A549 (cell line): Measurements from ENCODE around the gene SNRPE. TPM values are rescaled to one million over a fixed set of nuclear protein-coding genes. Genes with fewer than 3 reads are reported as not detected.

ENCODE experiments used
- ATAC-seq, 2 experiments: fragments of 200-7000 bp in 1 of 2; fragments of >200 bp in 1 of 2; cut with Nextera tagmentation in 1 of 2; cut with Tn5 transposase in 1 of 2; 3 replicates each; pipeline versions ENCODE4 v1.8.0 to v1.9.1; 2018 to 2020; ENCODE audit warnings: mild to moderate bottlenecking in 1 of 2, moderate library complexity in 1 of 2
- CTCF ChIA-PET: fragments of 300-600 bp; sonication (Branson Sonifier 250); formaldehyde crosslinking; extraction: SDS; loops from one replicate; lab custom pipeline; 2021; ENCODE audit warnings: antibody characterized with exemption, inconsistent platforms; lab: Yijun Ruan, JAX
- POLR2A ChIA-PET: fragments of 350-600 bp; formaldehyde crosslinking; extraction: SDS; loops from one replicate; lab custom pipeline; 2021; ENCODE audit warnings: antibody characterized with exemption, inconsistent platforms; lab: Yijun Ruan, JAX
- DNase-seq, 2 experiments: peaks; one replicate each; pipeline versions ENCODE4 v3.0.0 to v3.0.0-alpha.2; 2011 to 2016; ENCODE audit warnings: low read depth in 1 of 2, low spot score in 1 of 2
- FAIRE-seq: peaks from 2 replicates; lab custom pipeline; 2011; peaks lifted over from hg19 to GRCh38; lab: Jason Lieb, UNC
- H3K27ac ChIP-seq, 2 experiments: fragments of >200 bp; sonication (Bioruptor Twin); formaldehyde crosslinking; 3 replicates each; pipeline ENCODE4 v1.5.1; 2016 to 2017
- H3K4me1 ChIP-seq: fragments of >200 bp; sonication (Bioruptor Twin); formaldehyde crosslinking; 3 replicates; pipeline ENCODE4 v1.6.1; 2016
- H3K4me2 ChIP-seq: fragments of >200 bp; sonication (Bioruptor Twin); formaldehyde crosslinking; 3 replicates; pipeline ENCODE4 v1.6.1; 2016
- H3K4me3 ChIP-seq: fragments of >200 bp; sonication (Bioruptor Twin); formaldehyde crosslinking; 3 replicates; pipeline ENCODE4 v1.5.1; 2016
- H3K9me3 ChIP-seq: fragments of >200 bp; sonication (Bioruptor Twin); formaldehyde crosslinking; 3 replicates; pipeline ENCODE4 v1.6.1; 2016
- BHLHE40 ChIP-seq: IDR thresholded peaks from 2 replicates; pipeline ENCODE4 v1.6.1; 2012; ENCODE audit warnings: low read depth, low read length, inconsistent platforms
- CEBPB ChIP-seq, 2 experiments: fragments of >200 bp in 1 of 2; sonication (Bioruptor Twin) in 1 of 2; formaldehyde crosslinking in 1 of 2; IDR thresholded peaks; 2 replicates each; pipeline ENCODE4 v1.6.1; 2012 to 2016
- EP300 ChIP-seq, 2 experiments: fragments of >200 bp; sonication (Bioruptor Twin); formaldehyde crosslinking; IDR thresholded peaks; 2 replicates in 1 of 2; 3 replicates in 1 of 2; pipeline ENCODE4 v1.6.1; 2016 to 2017
- FOSL2 ChIP-seq, 2 experiments: fragments of 450-650 bp in 1 of 2; fragments of >200 bp in 1 of 2; sonication (Bioruptor Twin) in 1 of 2; formaldehyde crosslinking; IDR thresholded peaks; 2 replicates each; pipeline versions ENCODE4 v1.5.0 to v1.6.1; 2016 to 2020; ENCODE audit warnings: mild to moderate bottlenecking in 1 of 2, moderate library complexity in 1 of 2
- GATA3 ChIP-seq: IDR thresholded peaks from 2 replicates; pipeline ENCODE4 v1.6.1; 2012; ENCODE audit warnings: borderline replicate concordance
- HDAC2 ChIP-seq: fragments of 200-600 bp; sonication (generic); IDR thresholded peaks from 2 replicates; pipeline ENCODE4 v1.6.1; 2016
- HEYL ChIP-seq: fragments of 250-450 bp; sonication (Bioruptor Pico); IDR thresholded peaks from 2 replicates; pipeline ENCODE4 v1.8.0; 2021; ENCODE audit warnings: mild to moderate bottlenecking, moderate library complexity
- HOXB13 ChIP-seq: fragments of 250-450 bp; sonication (Bioruptor Pico); IDR thresholded peaks from 2 replicates; pipeline ENCODE4 v1.5.0; 2020; ENCODE audit warnings: low read depth, mild to moderate bottlenecking, moderate library complexity
- JUN ChIP-seq, 2 experiments: fragments of >200 bp; sonication (Bioruptor Twin); formaldehyde crosslinking; IDR thresholded peaks; 2 replicates in 1 of 2; 3 replicates in 1 of 2; pipeline ENCODE4 v1.6.1; 2016 to 2017
- JUNB ChIP-seq: fragments of >200 bp; sonication (Bioruptor Twin); formaldehyde crosslinking; IDR thresholded peaks from 2 replicates; pipeline ENCODE4 v1.6.1; 2016
- KDM5A ChIP-seq: fragments of 200-600 bp; sonication (generic); IDR thresholded peaks from 2 replicates; pipeline ENCODE4 v1.6.1; 2016; ENCODE audit warnings: antibody characterized with exemption, mild to moderate bottlenecking
- MAFK ChIP-seq: fragments of 450-650 bp; IDR thresholded peaks from 2 replicates; pipeline ENCODE4 v1.6.1; 2014; ENCODE audit not compliant: partially characterized antibody
- MYC ChIP-seq: IDR thresholded peaks from 2 replicates; pipeline ENCODE4 v1.6.1; 2012; ENCODE audit warnings: mild to moderate bottlenecking, inconsistent platforms, low read length, improper control_type of control experiment, borderline replicate concordance
- NR3C1 ChIP-seq: fragments of >200 bp; sonication (Bioruptor Twin); formaldehyde crosslinking; IDR thresholded peaks from 3 replicates; pipeline ENCODE4 v1.6.1; 2017
- POLR2A ChIP-seq: IDR thresholded peaks from 2 replicates; pipeline ENCODE4 v1.6.1; 2012; ENCODE audit warnings: mild to moderate bottlenecking, low read length
- POLR2AphosphoS2 ChIP-seq: conservative IDR thresholded peaks from 2 replicates; pipeline ENCODE4 v1.6.1; 2012; ENCODE audit warnings: low read length, improper control_type of control experiment, inconsistent platforms
- RAD21 ChIP-seq, 2 experiments: fragments of >200 bp in 1 of 2; sonication (Bioruptor Twin) in 1 of 2; formaldehyde crosslinking in 1 of 2; IDR thresholded peaks in 1 of 2; conservative IDR thresholded peaks in 1 of 2; 2 replicates in 1 of 2; 3 replicates in 1 of 2; pipeline ENCODE4 v1.6.1; 2012 to 2018; ENCODE audit warnings: inconsistent platforms in 1 of 2
- RFX5 ChIP-seq: fragments of 450-650 bp; IDR thresholded peaks from 2 replicates; pipeline ENCODE4 v1.7.1; 2014; ENCODE audit warnings: antibody characterized with exemption, mild to moderate bottlenecking, moderate library complexity
- RNF2 ChIP-seq: fragments of 200-600 bp; sonication (generic); IDR thresholded peaks from 2 replicates; pipeline ENCODE4 v1.6.1; 2016; ENCODE audit warnings: low read depth, mild to moderate bottlenecking, antibody characterized with exemption, moderate library complexity, borderline replicate concordance
- TFCP2L1 ChIP-seq: fragments of 250-450 bp; sonication (Bioruptor Pico); IDR thresholded peaks from 2 replicates; pipeline ENCODE4 v1.5.0; 2021; ENCODE audit warnings: mild to moderate bottlenecking
- ZC3H11A ChIP-seq: fragments of 450-650 bp; IDR thresholded peaks from 2 replicates; pipeline ENCODE4 v1.6.1; 2014; ENCODE audit warnings: antibody characterized with exemption, mild to moderate bottlenecking
- WGBS: methylation state at CpG from one replicate; pipeline ENCODE4 v1.1.6; 2017; ENCODE audit errors: missing lambda C conversion rate; 5-methylcytosine and 5-hydroxymethylcytosine counted together
- polyA plus RNA-seq, 4 experiments: library from polyadenylated mRNA; depleted of rRNA in 3 of 4; stranded (reverse); fragments of >200 nt; fragmentation: RNase III in 1 of 4; extraction: RNeasy Plus Mini Kit Qiagen cat#74134 plus additional on column Dnase treatment in 1 of 4; gene quantifications; 2 replicates in 3 of 4; 3 replicates in 1 of 4; pipeline ENCODE4 v1.2.3, GENCODE V29; 2011 to 2017
- TF ChIP-seq, protein P1 (sequence below): fragments of >200 bp; sonication (Bioruptor Twin); formaldehyde crosslinking; IDR thresholded peaks from 3 replicates; pipeline ENCODE4 v1.5.1; 2016
- TF ChIP-seq, protein P2 (sequence below): fragments of 450-650 bp; IDR thresholded peaks from 2 replicates; pipeline ENCODE4 v1.6.1; 2014; ENCODE audit warnings: antibody characterized with exemption

Gene SNRPE
- polyA plus RNA-seq, 2 of the 4 experiments (the other 2 are of a cell fraction) = 371 to 414 TPM

DNA sequence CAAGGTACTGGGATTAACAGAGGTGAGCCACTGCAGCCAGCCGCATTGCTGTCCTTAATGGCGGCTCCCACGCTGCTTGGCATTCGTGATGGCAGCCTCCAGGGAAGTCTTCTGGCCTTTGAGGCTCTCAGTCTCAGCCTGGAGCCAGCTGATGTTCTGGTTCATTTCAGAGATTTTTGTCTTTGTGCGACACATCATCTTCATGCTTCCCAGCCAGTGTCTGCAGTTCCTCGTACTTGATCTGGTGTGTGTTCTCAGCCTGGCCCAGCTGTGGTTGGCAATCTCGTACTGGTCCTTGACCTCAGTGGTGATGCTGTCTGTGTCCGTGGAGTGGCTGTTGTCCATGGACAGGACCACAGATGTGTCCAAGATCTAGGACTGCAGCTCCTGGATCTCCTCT lies 11.7 kb downstream of the SNRPE start:
- POLR2A ChIA-PET = interaction anchor here (1.1 to 4.7 kb wide), 2 partner anchors 200 to 256 kb away, joined by 3 to 40 read pairs; partner anchors contain the start of gene SOX13
- TF ChIP-seq JUN (IDR thresholded peaks at IDR 0.05) (no peak), MYC (no peak), BHLHE40 (no peak), ZC3H11A (no peak), EP300 (IDR thresholded peaks at IDR 0.05) (no peak), HEYL (CRISPR knock-in tag) (no peak), RAD21 (conservative IDR thresholded peaks at IDR 0.05 in 1 of 2, IDR thresholded peaks at IDR 0.05 in 1 of 2) (no peak), HDAC2 (no peak)

DNA sequence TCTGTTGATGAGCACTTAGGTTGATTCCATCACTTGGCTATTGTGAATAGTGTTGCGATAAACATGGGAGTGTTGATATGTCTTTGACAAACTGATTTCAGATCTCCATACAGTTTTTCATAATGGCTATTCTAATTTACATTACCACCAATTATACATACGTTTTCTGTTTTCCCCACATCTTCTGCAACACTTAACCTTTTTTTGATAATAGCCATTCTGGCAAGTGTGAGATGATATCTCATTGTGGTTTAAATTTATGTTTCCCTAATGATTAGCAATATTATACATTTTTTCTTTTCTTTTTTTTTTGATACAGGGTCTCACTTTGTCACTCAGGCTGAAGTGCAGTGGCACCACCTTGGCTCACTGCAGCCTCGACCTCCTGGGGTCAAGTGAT lies 17.0 kb downstream of the SNRPE start:
- no peaks in the 10 kb centered on the region for H3K4me1 ChIP-seq

More for the DNA sequence above, 11.7 kb downstream of the SNRPE start:
- FAIRE-seq = no peak
- Histone ChIP-seq H3K4me2 (no peak overlapping the region), H3K4me3 (no peak overlapping the region), H3K4me1 (peaks cover 6% of the 10 kb centered on the region; the same call in 2 of the 3 replicates), H3K27ac (no peak overlapping the region), H3K9me3 (no peaks in the 10 kb centered on the region)
- WGBS = 86% methylated on average over 8 of the region's 8 CpGs
- DNase-seq = no peak
- ATAC-seq = no peak
- CTCF ChIA-PET = interaction anchor here (0.5 to 19.4 kb wide), 10 partner anchors 11 to 253 kb away, joined by 3 to 757 read pairs (median 9); partner anchors contain the start of gene SOX13

DNA sequence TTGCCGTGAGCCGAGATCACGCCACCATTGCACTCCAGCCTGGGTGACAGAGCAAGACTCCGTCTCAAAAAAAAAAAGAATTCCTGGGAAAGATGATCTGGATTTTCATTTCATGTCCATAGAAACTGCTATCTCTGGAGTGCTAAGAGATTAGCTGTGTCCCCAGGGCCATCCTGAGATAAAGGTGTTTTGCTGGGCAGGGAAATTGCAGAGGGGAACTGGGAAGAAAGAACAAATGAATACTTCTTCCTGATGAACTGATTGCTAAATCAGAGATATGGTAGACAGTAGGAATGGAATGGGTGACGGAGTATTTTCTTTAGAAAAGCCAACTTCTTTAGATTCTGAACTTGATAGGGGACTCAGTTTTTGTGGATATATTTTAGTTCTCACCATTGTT lies 19.2 kb downstream of the SNRPE start:
- ChIA-PET POLR2A (interaction anchor here (1.3 kb wide), 1 partner anchor 8 kb away, joined by 3 read pairs; no protein-coding TSS in a partner anchor), CTCF (interaction anchor here (1.1 to 6.9 kb wide), 2 partner anchors 10 to 247 kb away, joined by 4 to 42 read pairs; no protein-coding TSS in a partner anchor)
- no peak overlapping the region for H3K4me3 ChIP-seq
- no peaks in the 10 kb centered on the region for H3K9me3 ChIP-seq
- no peaks in the 10 kb centered on the region for H3K4me1 ChIP-seq
- no peak for TF ChIP-seq NR3C1
- no peak for TF ChIP-seq GATA3
- no peak for TF ChIP-seq MYC
- TF ChIP-seq KDM5A = no peak
- no peak for TF ChIP-seq RNF2
- TF ChIP-seq JUNB = no peak
- TF ChIP-seq TFCP2L1 (CRISPR knock-in tag) = no peak
- TF ChIP-seq HOXB13 (CRISPR knock-in tag) = no peak
- no peak for TF ChIP-seq POLR2A
- DNase-seq = no peak
- no peak for FAIRE-seq
- 99% methylated on average over 5 of the region's 5 CpGs for WGBS
- no peak overlapping the region for H3K4me2 ChIP-seq
- no peak overlapping the region for H3K27ac ChIP-seq
- no peak for ATAC-seq

More for the DNA sequence above, 17.0 kb downstream of the SNRPE start:
- no peak overlapping the region for H3K27ac ChIP-seq
- ATAC-seq = no peak
- no peak overlapping the region for H3K4me2 ChIP-seq
- H3K4me3 ChIP-seq = no peak overlapping the region
- no peak for FAIRE-seq
- 77% methylated on average over 3 of the region's 3 CpGs for WGBS
- POLR2A ChIA-PET = no interaction called here
- TF ChIP-seq RFX5 = no peak
- no peak for TF ChIP-seq POLR2AphosphoS2
- TF ChIP-seq, protein P1, sequence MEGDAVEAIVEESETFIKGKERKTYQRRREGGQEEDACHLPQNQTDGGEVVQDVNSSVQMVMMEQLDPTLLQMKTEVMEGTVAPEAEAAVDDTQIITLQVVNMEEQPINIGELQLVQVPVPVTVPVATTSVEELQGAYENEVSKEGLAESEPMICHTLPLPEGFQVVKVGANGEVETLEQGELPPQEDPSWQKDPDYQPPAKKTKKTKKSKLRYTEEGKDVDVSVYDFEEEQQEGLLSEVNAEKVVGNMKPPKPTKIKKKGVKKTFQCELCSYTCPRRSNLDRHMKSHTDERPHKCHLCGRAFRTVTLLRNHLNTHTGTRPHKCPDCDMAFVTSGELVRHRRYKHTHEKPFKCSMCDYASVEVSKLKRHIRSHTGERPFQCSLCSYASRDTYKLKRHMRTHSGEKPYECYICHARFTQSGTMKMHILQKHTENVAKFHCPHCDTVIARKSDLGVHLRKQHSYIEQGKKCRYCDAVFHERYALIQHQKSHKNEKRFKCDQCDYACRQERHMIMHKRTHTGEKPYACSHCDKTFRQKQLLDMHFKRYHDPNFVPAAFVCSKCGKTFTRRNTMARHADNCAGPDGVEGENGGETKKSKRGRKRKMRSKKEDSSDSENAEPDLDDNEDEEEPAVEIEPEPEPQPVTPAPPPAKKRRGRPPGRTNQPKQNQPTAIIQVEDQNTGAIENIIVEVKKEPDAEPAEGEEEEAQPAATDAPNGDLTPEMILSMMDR = no peak
- H3K9me3 ChIP-seq = no peaks in the 10 kb centered on the region
- DNase-seq = no peak
- CTCF ChIA-PET = interaction anchor here (1.1 to 6.9 kb wide), 2 partner anchors 7 to 251 kb away, joined by 5 to 42 read pairs; no protein-coding TSS in a partner anchor

DNA sequence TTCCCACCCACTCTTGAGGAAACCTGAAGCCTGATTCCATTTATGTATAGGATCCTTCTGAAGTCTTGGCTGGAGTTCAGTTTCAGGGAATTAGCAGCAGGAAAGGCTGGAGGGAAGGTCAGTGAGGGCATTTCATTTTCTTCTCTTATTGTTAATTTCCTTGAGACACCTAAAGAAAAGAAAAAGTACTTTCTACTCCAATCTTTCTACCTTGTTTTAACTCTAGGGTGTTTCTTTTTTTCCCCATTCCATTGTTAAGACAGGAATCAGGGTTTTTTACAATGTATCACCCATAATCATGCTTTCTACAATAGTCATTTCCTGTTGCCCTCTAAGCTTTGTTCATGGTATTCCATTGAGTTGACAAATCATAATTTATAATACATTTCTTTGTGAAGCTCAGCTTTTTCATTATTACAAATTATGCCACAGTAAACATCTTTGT lies 27.4 kb downstream of the SNRPE start:
- peak; percentile 59 to 89; a peak in 4 of 6 replicates for ATAC-seq
- no peak for FAIRE-seq
- peaks cover 17% of the 10 kb centered on the region; the same call in 2 of the 3 replicates for H3K4me1 ChIP-seq
- peak; percentile 55; the same call in 1 of the 2 replicates for TF ChIP-seq GATA3
- peak; percentile 18 for TF ChIP-seq MAFK
- TF ChIP-seq, protein P2, sequence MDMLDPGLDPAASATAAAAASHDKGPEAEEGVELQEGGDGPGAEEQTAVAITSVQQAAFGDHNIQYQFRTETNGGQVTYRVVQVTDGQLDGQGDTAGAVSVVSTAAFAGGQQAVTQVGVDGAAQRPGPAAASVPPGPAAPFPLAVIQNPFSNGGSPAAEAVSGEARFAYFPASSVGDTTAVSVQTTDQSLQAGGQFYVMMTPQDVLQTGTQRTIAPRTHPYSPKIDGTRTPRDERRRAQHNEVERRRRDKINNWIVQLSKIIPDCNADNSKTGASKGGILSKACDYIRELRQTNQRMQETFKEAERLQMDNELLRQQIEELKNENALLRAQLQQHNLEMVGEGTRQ = no peak
- TF ChIP-seq FOSL2 (IDR thresholded peaks at IDR 0.05) = no peak
- peak; percentile 74 for TF ChIP-seq FOSL2 (CRISPR knock-in tag; IDR thresholded peaks at IDR 0.05)
- TF ChIP-seq CEBPB (IDR thresholded peaks at IDR 0.05) = no peak; a peak in 1 of 4 replicates
- TF ChIP-seq, all 56 proteins: peak for 3
- Histone ChIP-seq H3K4me2 (peak overlapping the region; percentile 71), H3K4me3 (no peak overlapping the region), H3K27ac (peak overlapping the region; percentile 27 to 85), H3K9me3 (0 out of 3 replicates have a peak, but pooled peaks cover 4% of the 10 kb centered on the region)
- ChIA-PET POLR2A (no interaction called here), CTCF (no interaction called here)
- DNase-seq = peak; percentile 32 to 61
